ENCODE measurements around the gene OR6S1.
"Not testable (repeated sequence)": the region's sequence is repeated elsewhere in the genome, so short reads cannot be mapped to it uniquely, and the experiment has no call there.

OR6S1 gene

DNA sequence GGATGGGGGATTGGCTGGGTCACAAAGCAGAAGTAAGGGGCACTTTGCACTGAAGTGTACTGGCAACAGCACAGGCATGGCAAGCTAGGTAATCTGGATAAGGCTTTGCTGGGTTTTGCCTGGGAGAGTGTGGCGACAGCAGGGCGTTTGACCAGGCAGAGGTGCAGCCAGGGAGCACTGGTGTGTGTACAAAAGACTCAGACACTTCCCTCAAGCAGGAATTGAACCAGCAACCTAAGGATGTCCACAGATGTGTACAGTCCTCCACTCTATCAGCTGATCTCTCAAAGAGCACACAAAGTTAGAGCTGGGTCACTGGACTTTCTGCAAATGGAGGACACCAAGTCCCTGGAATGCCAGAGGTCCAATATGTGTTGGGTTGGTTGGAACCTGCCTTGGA is 27.5 kb upstream of the OR6S1 start:
- FAIRE-seq: no peak

DNA sequence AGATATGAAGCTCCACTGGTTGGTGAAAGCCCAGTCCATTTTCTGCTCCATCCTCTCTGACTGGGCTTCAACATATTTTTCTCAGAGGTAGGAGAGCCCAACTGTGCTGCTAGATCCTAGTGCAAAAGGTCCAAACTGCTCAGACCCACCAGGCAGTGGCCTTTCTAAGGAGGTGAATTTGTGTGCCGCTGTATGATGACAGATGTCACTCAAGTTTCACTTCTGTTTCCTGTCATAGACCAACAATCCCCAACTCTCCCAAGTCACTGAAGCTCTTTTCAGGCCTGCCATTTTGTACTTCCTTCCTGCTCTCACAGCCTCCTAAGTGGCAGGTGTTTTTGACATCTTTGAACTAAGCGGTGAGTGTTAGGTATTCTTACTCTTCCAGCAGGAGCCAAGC is 26.5 kb upstream of the OR6S1 start:
- FAIRE-seq: no peak

DNA sequence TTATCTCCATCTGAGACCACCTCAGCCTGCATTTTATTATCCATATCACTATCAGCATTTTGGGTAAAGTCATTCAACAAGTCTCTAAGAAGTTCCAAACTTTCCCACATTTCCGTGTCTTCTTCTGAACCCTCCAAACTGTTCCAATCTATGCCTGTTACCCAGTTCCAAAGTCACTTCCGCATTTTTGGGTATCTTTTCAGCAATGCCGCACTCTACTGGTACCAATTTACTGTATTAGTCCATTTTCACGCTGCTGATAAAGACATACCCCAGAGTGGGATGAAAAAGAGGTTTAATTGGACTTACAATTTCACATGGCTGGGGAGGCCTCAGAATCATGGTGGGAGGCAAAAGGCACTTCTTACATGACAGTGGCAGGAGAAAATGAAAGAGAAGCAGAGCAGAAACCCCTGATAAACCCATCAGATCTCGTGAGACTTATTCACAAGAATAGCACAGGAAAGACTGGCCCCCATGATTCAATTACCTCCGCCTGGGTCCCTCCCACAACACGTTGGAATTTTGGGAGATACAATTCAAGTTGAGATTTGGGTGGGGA is 25.0 kb upstream of the OR6S1 start:
- FAIRE-seq: not testable (repeated sequence)

DNA sequence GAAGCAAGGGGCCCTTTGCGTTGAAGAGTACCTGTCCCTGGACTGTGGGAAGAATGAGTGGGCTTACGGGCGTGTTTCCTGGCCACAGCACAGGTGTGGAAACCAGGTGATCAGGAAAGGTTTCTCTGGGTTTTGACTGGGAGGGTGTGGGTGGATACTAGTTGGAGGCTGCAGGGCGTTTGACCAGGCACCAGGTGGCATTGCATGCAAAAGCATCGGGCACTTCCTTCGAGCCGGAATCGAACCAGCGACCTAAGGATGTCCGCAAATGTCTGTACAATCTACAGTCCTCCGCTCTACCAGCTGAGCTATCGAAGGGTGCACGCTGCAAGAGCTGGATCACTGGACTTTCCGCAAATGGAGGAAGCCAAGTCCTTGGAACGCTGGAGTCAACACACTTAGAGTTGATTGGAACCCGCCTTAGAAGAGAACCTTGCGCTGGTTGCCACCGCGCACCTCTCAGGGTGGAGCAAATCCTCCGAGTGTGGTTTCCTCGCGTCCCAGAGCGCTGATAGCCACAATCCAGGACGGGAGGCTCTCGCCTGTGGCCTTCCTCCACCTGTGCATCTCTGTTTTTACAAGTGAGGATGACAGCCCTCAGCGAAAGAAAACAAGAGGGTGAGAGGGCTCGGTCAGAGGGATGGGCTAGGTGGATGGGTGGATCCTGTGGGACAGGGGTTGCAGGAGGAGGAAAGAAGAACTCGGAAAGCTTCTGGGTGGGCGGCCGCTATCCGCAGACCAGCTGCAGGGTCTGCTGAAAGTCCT is 21.7 kb upstream of the OR6S1 start:
- no peak for FAIRE-seq

DNA sequence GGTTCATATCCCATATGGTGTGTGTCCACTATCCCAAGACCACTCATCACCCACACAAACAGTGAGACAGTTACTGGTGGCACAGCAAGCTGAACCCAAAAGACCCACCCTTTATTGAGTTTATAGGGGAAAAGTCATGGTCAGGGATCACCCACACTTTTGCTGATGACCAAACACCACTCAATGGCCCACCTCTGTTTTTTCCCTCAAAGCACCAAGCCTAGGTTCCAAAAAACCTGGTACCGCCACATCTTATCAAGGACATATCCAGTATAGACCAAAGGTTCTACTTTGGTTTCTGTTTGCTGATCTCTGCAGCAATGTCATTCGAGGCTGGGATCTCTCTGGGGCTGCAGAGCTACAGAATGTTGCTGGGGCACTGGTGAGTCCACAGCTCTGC is 19.7 kb upstream of the OR6S1 start:
- FAIRE-seq: no peak

DNA sequence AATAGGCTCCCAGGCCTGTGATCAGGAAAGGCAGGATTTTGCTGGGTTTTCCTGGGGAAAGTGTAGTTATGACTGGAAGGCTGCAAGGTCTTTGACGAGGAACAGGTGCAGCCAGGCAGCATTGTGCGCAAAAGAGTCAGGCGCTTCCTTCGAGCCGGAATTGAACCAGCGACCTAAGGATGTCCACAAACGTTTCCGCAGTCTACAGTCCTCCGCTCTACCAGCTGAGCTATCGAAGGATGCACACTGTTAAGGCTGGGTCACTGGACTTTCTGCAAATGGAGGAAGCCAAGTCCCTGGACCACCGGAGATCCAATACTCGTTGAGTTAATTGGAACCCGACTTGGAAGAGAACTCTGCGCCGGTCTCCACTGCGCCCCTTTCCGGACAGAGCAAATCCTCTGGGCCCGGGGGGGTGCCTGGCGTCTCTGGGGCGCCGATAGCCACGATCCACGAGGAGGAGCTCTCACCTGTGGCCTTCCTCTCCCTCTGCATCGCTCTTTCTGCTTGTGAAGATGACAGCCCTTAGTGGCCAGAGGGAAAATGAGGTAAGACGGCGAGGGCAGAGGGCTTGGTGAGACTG is 18.4 kb upstream of the OR6S1 start:
- FAIRE-seq: no peak

DNA sequence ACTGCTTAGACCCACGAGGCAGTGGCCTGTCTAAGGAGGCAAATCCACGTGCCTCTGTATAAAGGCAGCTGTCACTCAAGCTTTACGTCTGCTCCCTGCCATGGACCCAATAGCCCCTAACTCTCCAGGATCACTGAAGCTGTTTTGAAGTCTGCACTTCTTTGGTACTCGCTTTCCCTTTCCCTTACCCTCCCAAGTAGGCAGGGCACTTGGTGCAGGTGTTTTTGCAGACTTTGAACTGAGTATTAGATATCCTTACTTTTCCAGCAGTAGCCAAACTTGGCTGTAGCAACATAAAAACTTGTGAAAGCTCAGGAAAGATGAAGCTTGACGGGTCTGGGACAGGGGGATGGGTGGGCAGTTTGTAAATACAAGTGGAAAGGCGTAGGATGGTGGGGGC is 17.8 kb upstream of the OR6S1 start:
- FAIRE-seq: no peak

DNA sequence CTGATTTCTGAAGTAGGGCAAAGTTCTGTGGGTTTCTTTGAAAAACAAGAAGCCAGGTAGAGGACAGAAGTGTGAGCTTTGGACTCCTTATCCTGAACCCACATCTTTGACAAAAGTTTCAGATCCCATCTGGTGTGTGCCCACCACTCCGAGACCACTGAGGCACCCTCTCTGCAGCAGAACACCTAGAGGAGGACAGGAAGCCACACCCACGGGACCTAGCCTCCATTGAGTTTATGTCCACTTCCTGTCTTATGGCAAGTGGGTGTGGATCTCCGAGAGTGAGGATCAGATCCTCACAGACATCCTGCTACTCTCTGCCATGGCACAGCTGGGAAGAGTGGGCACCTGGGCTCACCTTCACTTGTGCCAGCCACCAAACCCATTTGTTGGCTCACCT is 16.8 kb upstream of the OR6S1 start:
- no peak for FAIRE-seq

DNA sequence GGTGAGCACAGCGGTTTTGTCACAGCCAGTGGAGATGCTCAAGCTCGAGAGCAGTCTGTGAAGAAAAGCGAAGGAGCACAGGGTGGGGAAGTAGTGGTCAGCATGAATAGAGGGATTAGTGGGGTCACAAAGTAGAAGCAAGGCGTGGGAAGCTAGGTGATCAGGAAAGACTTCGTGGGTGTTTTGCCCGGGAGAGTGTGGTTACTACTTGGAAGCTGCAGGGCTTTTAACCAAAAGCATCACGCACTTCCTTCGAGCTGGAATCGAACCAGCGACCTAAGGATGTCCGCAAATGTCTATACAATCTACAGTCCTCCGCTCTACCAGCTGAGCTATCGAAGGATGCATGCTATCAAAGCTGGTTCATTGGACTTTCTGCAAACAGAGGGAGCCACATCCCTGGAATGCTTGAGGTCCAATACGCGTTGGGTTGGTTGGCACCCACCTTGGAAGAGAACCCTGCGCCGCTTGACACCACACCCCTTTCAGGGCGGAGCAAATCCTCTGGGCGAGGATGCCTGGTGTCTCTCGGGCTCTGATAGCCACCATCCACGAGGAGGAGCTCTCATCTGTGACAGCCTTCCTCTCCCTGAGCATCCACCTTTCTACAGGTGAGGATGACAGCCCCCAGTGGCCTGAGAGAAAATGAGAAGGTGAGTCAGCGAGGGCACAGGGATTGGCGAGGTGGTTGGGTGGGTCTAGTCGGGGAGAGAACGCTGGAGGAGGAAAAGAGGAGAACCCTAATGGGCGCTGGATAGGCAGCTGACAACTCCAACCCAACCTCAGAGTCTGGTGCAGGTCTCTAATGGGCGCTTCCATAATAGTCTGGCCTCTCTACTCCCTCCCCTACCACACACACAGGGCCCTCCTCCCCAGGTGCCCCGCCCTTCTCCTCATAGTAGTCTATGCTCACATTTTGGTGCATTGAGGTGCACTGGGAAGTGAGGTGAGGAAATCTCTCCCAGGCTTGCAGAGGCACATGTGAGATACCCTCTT is 16.0 kb upstream of the OR6S1 start:
- FAIRE-seq: no peak

DNA sequence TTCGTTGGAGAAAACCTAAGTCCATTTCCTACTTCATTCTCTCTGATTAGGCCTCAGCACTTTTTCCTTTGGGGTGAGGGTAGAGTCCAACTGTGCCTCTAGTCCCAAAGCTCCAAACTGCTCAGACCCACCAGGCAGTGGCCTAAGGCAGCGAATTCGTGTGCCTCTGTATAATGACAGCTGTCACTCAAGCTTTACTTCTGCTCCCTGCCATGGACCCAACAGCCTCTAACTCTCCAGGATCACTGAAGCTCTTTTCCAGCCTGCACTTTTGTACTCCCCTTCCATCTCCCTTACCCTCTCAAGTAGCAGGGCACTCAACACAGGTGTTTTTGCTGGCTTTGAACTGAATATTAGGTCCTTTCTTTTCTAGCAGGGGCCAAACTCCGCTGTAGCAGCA is 14.8 kb upstream of the OR6S1 start:
- no peak for FAIRE-seq

DNA sequence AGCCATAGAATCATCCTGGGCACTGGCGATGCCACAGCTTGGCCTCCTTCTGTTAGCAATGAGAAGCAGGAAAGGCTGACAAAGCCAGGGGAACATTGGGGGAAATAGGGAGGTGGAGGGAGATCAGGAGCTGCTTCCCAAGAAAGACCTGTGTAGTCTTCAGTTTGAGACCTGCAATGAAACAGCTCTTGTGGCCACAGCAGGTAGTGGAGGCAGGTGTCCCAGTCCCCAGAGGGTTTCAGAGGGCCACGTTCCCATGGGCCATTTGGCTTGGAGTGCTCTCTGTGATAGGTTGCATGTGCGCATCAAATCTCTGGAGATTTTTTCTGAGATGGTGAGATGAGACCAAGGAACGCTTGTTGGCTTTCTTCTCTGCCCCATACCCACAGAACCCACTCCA is 14.4 kb upstream of the OR6S1 start:
- FAIRE-seq: no peak

DNA sequence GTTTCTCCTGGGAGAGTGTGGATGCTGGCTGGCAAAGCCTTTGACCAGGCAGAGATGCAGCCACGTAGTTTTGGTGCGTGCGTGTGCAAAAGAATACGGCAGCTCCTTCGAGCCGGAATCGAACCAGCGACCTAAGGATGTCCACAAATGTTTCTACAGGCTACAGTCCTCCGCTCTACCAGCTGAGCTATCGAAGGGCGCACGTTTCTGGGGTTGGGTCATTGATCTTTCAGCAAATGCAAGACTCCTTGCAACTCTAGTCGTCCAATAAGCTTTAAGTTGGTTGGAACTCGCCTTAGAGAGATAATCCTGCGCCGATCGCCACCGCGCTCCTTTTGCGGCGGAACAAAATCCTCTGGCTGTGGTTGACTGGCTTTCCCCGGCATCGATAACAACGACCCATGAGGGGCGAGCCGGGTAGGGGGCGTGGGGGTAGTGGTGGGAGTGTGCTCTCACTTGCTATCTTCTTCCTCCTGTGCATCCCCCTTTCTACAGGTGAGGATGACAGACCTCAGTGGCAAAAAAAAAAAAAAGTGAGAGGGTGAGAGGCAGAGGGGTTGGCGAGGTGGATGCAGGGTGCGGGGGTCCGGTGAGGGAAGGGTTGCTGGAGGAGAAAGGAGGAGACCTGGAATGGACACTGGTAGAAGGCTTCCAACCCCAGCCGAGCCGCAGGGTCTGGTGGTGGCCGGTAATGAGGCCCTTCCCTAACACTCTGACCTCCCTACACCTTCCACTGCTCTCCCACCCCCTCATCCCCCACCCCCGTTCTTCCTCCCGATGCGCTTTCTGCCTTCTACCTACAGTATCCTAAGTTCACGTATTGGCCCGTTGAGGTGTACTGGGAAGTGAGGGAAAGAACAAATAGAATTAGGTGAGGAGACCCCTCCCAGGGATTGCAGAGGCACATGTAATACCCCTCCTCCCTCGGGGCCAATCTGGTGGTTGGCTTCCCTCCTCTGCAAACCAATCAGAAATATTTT is 11.8 kb upstream of the OR6S1 start:
- no peak for FAIRE-seq

DNA sequence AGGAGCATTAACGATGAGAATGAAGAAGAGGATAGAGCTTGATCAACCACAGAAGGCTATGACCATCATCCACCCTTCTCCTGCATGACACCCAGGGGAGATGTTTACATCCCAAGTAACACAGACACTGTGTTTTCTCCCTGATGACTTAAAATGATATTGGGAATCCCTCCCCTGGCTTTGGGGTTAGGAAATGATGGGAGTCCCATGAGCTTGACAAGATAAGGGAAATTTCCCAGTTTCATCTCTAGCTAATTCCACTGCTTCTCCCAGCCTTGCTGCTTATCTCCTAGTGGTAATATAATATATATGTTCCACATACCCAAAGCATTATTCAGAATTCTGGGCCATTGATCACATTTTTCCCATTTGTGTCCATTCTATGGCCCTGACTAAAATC is 4.0 kb upstream of the OR6S1 start:
- FAIRE-seq: no peak

DNA sequence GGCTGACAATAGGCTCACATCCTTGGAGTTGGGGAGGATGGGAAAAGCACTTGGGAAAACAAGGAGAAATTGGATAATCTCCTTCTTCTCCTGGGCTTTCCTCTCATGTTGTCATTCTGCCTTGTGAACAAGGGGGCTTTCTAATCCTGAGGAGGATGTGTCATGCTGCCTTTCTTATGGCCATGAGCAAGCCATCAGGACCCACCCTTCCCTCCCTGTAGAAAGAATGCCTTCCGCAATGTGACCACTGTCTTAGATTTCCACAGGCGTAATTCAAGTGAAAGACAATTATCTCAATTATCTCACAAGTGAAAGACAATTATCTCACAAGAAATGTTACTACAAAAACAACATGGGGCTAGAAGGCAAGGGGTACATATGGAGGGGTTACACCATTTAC is 3.0 kb upstream of the OR6S1 start:
- FAIRE-seq: no peak

DNA sequence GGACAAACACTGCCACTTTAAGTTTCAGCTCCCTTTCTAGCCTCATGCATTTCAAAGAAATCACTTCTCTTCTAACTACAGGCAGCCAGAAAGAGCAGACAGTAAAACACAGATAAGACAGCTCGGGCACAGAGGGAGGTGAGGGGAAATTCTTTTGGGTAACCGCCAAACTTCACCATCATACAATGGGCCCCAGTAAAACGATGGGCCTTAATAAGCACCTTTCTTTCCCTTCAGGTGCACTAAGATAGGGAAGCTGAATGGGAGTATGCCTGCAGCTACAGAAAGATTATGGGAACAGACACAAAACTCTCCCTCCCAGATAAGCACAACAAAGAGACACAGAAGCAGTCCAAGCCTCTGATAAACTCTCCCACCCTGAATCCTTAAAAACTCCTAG is 1.3 kb upstream of the OR6S1 start:
- FAIRE-seq: not testable (repeated sequence)

DNA sequence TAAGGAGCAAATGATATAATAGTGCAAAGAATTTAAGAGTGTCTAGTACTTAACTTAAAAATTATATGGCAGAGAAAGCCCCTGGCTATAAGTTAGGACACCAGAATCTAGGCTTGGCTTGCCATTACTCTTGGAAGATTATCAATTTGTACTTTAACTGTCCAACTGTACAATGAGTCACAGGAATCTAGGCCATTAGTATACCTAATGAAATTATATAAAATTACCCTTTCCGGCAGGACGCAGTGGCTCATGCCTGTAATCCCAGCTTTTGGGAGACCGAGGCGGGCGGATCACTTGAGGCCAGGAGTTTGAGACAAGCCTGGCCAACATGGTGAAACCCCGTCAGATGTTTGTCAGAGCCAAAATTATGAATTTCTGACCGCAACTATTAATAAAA is 691 bp upstream of the OR6S1 start:
- FAIRE-seq: no peak

DNA sequence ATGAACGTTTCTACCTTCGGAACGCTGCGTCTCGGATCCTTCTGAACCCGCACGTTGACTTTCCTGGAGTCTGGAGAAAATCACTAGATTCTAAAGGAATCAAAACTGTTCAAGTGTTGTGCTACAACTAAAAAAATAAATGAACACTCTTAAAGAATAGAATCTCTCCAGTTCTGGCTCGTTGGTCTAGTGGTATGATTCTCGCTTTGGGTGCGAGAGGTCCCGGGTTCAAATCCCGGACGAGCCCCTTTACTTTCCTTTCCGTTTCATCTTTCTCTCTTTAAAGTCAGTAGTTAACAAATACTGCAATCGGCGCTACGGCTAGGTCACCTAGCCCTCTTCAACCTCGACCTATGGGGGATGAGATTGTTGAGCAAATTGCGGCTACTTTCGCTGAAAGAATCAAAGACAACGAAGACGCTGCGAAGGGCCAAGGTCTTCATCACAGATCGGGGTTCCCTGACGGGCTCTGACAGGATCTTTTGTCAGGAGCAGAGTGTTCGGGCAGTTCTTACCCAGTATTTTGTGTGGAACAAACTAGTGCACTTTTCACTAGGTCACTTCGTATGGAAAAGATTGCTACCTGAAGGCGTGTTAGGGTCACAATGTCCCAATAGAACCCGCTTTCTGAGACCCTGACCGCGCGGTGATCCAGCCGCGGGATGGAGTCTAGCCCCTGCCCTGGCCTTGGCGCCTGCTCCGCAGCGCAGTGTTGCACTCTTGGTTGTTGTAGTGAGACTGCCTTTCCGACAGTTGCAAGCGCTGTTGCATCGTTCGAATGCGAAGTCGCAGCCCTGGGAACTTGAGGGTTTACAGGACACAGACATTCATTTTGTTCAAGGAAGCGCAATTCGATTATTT is 8.4 kb downstream of the OR6S1 start:
- FAIRE-seq: no peak

DNA sequence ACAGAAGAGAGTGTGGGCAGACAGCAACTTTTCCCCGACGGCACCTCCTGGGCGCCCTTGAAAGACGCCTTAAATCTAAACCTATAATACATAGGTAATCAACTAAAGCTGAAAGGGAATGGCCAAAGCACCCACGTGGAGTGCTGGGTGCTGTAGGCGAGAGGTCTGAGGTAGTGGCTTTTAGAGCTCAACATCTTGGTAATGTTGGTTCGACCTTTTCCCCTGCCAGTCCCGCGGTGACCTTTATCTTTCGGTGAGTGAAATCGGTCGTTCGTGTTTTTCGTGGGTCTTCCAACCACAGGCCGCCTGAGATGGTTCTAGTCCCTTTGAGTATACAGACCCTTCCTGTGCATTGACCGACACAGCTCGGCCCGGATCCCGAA is 9.1 kb downstream of the OR6S1 start:
- FAIRE-seq: no peak

DNA sequence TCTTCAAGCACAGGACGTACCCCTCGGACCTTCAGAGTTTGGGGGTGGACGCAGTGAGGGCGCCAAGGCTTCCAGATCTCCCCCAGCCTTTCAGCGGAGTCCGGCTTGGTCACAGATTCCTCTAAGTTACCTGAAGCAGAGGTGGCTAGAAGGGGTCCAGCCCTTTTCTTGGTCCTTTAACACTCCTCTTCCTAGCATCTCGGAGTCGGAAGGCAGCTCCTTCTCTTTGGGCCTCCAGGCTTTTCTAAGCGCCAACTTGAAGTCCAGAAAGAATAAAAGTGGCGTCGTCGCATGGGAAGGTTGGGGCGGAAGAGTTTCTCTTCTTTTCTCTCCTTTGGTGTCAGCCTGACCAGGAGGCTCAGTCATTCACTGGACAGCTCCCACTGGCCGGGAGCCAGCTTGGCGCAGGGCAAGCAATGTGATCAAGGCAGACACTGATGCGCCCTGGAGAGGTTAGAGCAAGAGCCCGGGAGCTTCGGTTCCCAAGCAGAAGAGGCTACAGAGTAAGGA is 9.6 kb downstream of the OR6S1 start:
- FAIRE-seq: no peak

DNA sequence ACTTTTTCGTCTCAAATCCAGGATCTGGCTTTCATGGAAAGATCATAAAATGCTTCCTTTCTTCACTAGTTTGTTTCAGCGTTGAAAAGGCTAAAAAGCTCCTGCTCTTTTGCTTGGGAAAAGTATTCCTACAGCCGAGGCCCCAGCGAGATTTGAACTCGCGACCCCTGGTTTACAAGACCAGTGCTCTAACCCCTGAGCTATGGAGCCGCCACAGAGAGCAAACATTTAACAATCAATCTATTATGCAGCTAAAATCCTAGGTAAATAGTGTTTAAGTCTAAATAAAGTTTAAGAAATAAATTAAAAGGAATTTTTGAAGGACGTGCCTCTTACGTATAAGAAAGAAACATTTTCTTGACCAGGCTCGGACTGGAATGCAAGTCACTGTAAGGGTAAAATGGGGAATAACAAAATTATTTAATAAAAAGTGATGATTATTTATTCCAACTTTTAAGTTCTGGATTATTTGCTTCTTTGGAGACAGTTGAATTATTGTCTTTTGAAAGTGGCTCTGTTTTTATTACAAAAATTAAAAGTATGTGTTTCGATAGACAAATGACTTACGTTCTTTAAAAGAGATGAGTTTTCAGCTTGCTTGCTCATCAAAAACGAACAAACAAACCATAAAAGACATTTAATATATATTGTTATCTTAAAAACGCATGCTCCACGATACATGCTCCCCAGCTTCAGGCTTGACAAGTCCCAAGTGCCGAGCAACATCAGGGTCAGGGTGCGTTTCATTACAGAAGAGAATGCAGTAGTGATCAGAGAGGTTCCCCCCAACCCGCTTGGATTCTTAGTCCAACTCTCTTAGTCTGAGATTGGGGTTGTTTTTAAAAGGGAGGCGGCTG is 10.2 kb downstream of the OR6S1 start:
- FAIRE-seq: peak; percentile 79
